ENCODE measurements around the gene PPWD1. TPM values are rescaled to one million over a fixed set of nuclear protein-coding genes. Genes with fewer than 3 reads are reported as not detected.
"Not testable (repeated sequence)": the region's sequence is repeated elsewhere in the genome, so short reads cannot be mapped to it uniquely, and the experiment has no call there.

Gene PPWD1
- total RNA-seq, 4 donors from 2014 or later = 14.1 to 18.8 (median 16.6) TPM

DNA sequence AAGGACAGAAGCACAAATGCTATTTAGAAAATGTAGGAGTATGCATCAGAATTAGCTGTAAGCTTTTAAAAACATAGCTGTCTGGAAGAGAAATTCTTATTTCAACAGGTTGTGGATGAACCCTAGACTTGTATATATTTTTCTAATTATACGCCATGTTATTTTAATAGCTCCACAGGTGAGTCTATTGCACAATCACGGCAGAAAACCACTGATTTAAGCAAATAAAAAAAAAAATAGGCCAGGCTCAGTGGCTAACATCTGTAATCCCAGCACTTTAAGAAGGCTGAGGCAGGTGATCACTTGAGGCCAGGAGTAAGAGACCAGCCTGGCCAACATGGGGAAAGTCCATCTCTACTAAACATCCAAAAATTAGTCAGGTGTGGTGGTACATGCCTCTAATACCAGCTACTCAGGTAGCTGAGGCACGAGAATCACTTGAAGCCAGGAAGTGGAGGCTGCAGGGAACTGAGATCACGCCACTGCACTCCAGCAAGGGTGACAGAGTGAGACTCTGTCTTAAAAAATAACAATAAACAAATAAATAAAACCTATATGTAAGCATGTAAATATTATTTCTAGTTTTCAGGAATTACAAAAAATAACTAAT lies 49.3 kb downstream of the PPWD1 start:
- no peak overlapping the region for H3K27ac ChIP-seq
- no peak for TF ChIP-seq CTCF (IDR thresholded peaks at IDR 0.05 in 4 of 5, conservative IDR thresholded peaks at IDR 0.05 in 1 of 5)
- TF ChIP-seq POLR2A (IDR thresholded peaks at IDR 0.05) = no peak
- ATAC-seq (no peak), DNase-seq (no peak)
- no peaks in the 10 kb centered on the region for H3K4me1 ChIP-seq
- H3K27me3 ChIP-seq = no peaks in the 10 kb centered on the region
- in situ Hi-C loops (cut with MboI; ENCODE audit: low sequenced_read_pairs in 4 of 4) = loop anchor here in 2 of 4 donors (25.0 kb wide), 1 partner anchor 550 kb away; no protein-coding TSS in a partner anchor
- no peaks in the 10 kb centered on the region for H3K9me3 ChIP-seq
- intact Hi-C loops (cut with DNase I; ENCODE audit: low total_unique reads) = no loop called here
- H3K4me3 ChIP-seq = no peak overlapping the region
- peaks cover 0 to 64% of the 10 kb centered on the region in 2 donors for H3K36me3 ChIP-seq

GRCh38 chr5:65620021-65620420 lies 56.9 kb downstream of the PPWD1 start:
- H3K36me3 ChIP-seq = peaks cover 0 to 12% of the 10 kb centered on the region in 2 donors
- in situ Hi-C loops (cut with MboI; ENCODE audit: low sequenced_read_pairs in 4 of 4) (loop anchor here in 2 of 4 donors (25.0 kb wide), 1 partner anchor 542 kb away; no protein-coding TSS in a partner anchor), intact Hi-C loops (cut with DNase I; ENCODE audit: low total_unique reads) (loop anchor here (10.0 kb wide), 1 partner anchor 305 kb away; the partner anchor contains the start of gene ERBIN)
- no peaks in the 10 kb centered on the region for H3K9me3 ChIP-seq
- H3K27ac ChIP-seq = no peak overlapping the region
- H3K27me3 ChIP-seq = no peaks in the 10 kb centered on the region
- no peak overlapping the region for H3K4me3 ChIP-seq
- H3K4me1 ChIP-seq = peaks cover 28 to 30% of the 10 kb centered on the region in 2 donors
- TF ChIP-seq CTCF (IDR thresholded peaks at IDR 0.05 in 4 of 5, conservative IDR thresholded peaks at IDR 0.05 in 1 of 5) (no peak), POLR2A (IDR thresholded peaks at IDR 0.05) (no peak)
- ATAC-seq (no peak), DNase-seq (no peak)

- not testable (repeated sequence) for H3K9me3 ChIP-seq, DNase-seq, H3K27me3 ChIP-seq, H3K36me3 ChIP-seq, ATAC-seq, H3K27ac ChIP-seq
- peaks cover 40 to 43% of the 10 kb centered on the region in 2 donors for H3K4me1 ChIP-seq
- intact Hi-C loops (cut with DNase I; ENCODE audit: low total_unique reads) = loop anchor here (10.0 kb wide), 1 partner anchor 303 kb away; the partner anchor contains the start of gene ERBIN
- in situ Hi-C loops (cut with MboI; ENCODE audit: low sequenced_read_pairs in 4 of 4) = loop anchor here in 2 of 4 donors (25.0 kb wide), 1 partner anchor 540 kb away; no protein-coding TSS in a partner anchor
- H3K4me3 ChIP-seq = peak overlapping the region in 1 of 4 donors; percentile 96
Measured at GRCh38 chr5:65621961-65622360, 58.9 kb downstream of the PPWD1 start.

DNA sequence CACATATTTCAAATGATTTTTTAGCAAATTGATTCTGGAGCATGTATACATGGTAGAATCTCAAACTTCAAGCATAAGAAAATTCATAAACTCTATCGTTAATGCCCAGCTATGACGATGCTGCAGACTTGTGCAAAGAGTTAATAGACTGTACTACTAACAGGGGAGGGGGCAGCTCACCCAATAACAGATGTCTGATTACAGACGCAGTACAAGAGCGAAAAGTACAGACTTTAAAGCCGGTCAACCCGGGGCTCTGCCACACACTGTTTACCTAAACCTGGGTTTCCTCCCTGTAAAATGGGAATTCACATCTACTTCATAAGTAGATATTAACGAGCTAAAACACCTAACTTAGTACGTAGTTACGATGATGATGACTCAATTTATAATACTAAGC lies 60.4 kb downstream of the PPWD1 start:
- Histone ChIP-seq H3K9me3 (no peaks in the 10 kb centered on the region), H3K36me3 (no peaks in the 10 kb centered on the region), H3K4me1 (peaks cover 35 to 43% of the 10 kb centered on the region in 2 donors), H3K4me3 (peak overlapping the region; percentile 87 to 98 (median 96)), H3K27ac (peak overlapping the region; percentile 84 to 94 (median 86)), H3K27me3 (no peaks in the 10 kb centered on the region)
- ATAC-seq (no peak), DNase-seq (no peak)
- intact Hi-C loops (cut with DNase I; ENCODE audit: low total_unique reads) = loop anchor here (10.0 kb wide), 1 partner anchor 301 kb away; the partner anchor contains the start of gene ERBIN
- in situ Hi-C loops (cut with MboI; ENCODE audit: low sequenced_read_pairs in 4 of 4) = loop anchor here in 2 of 4 donors (25.0 kb wide), 1 partner anchor 539 kb away; no protein-coding TSS in a partner anchor
- TF ChIP-seq CTCF (IDR thresholded peaks at IDR 0.05 in 4 of 5, conservative IDR thresholded peaks at IDR 0.05 in 1 of 5) (no peak), POLR2A (IDR thresholded peaks at IDR 0.05) (no peak)

DNA sequence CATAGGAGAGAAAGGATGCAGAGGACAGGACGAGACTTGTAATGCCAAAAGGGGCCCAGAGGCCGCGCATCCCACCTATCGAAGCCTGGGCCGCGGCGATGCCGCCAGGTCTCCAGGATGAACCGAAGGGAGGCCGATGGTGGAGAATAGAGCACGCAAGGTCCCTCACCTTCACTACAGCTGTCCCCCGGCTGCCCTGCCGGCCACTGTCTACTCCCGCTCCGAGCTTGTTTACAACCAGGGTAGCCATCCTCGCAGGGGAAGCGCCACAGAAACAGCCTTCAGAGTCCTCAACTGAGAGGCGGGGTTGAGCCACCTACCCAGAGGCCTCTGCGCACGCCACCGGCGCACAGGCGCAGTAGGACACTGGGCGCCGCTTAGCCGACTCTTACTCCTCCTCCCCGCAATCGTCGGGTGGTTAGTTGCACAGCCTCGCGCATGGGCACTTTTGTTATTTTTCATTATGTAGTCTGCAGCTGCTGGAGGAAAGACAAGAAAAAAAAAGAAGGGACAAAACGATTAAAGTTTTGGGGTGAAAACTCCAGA lies 61.0 kb downstream of the PPWD1 start, which contains the start of gene TRIM23:
Gene TRIM23 (minus strand): TSS at position 309 of the 546 bp plus-strand sequence. CDS start 59 bp downstream, at position 250.
- Histone ChIP-seq H3K27ac (peak within 1 kb of the TSS; percentile 84 to 94 (median 86)), H3K4me3 (peak within 1 kb of the TSS; percentile 87 to 98 (median 96)), H3K36me3 (no peaks in the 10 kb centered on the region), H3K4me1 (peaks cover 29 to 37% of the 10 kb centered on the region in 2 donors), H3K27me3 (no peaks in the 10 kb centered on the region), H3K9me3 (no peaks in the 10 kb centered on the region)
- in situ Hi-C loops (cut with MboI; ENCODE audit: low sequenced_read_pairs in 4 of 4) (loop anchor here in 2 of 4 donors (25.0 kb wide), 1 partner anchor 538 kb away; no protein-coding TSS in a partner anchor), intact Hi-C loops (cut with DNase I; ENCODE audit: low total_unique reads) (loop anchor here (1.0 to 10.0 kb wide), 3 partner anchors 61 to 520 kb away; partner anchors contain the start of genes CENPK, ERBIN, PPWD1 and SREK1)
- ATAC-seq = peak; percentile 94 to 96
- TF ChIP-seq CTCF (IDR thresholded peaks at IDR 0.05 in 4 of 5, conservative IDR thresholded peaks at IDR 0.05 in 1 of 5) (no peak), POLR2A (IDR thresholded peaks at IDR 0.05) (no peak)
- peak; percentile 87 to 92 for DNase-seq

Measured in gastrocnemius medialis (tissue), 4 donors.